ENCODE measurements around the gene STH.

The STH gene

DNA sequence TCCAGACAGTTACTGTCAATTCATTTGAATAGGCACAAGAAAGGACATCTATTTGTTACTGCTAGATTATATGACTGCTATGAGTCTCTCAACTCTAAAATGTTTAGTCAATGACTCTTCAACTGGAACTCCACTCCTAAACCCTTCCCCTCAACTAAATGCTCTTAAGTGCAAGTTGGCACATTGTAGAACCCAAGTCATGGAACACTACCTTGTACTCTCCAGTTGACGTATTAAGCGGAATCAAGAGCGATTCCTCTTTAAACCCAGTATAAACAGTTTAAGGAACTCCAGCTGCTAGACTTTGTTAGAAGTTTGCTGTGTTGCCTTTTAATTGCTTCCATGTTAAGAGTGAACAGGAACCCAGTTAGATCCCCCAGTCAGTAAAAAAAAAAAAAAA lies 44.6 kb downstream of the STH start:
- TF ChIP-seq, protein P1, sequence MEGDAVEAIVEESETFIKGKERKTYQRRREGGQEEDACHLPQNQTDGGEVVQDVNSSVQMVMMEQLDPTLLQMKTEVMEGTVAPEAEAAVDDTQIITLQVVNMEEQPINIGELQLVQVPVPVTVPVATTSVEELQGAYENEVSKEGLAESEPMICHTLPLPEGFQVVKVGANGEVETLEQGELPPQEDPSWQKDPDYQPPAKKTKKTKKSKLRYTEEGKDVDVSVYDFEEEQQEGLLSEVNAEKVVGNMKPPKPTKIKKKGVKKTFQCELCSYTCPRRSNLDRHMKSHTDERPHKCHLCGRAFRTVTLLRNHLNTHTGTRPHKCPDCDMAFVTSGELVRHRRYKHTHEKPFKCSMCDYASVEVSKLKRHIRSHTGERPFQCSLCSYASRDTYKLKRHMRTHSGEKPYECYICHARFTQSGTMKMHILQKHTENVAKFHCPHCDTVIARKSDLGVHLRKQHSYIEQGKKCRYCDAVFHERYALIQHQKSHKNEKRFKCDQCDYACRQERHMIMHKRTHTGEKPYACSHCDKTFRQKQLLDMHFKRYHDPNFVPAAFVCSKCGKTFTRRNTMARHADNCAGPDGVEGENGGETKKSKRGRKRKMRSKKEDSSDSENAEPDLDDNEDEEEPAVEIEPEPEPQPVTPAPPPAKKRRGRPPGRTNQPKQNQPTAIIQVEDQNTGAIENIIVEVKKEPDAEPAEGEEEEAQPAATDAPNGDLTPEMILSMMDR (IDR thresholded peaks at IDR 0.05; ENCODE audit: extremely low read depth, missing control alignments), result no peak
- DNase-seq (ENCODE audit: low spot score), result no peak

- DNase-seq (ENCODE audit: low spot score), result no peak
- TF ChIP-seq, protein P1 (IDR thresholded peaks at IDR 0.05; ENCODE audit: extremely low read depth, missing control alignments), result peak; percentile 33
These were observed 45.4 kb downstream of the STH start for GRCh38 chr17:46044286-46044928.

DNA sequence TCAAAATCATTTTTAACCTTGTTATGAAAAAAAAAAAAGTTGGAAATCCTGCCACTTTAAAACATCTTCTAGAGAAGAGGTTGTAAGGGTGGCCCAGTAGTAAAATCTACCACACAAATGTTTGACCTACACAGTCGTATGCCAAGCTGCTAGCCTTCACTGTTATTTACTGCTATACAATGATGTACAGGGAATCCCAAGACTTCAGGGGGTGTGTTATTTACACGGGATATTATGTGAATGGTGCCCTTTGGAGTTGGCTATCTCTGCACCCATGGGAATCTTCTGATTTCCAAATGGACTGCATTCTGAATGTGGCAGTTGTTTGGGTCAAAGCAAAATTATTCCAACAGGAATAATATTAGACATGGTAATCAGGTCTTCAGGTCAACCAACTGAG lies 45.9 kb downstream of the STH start:
- TF ChIP-seq, protein P1 (IDR thresholded peaks at IDR 0.05; ENCODE audit: extremely low read depth, missing control alignments), result no peak

GRCh38 chr17:46045639-46046038 lies 46.6 kb downstream of the STH start:
- DNase-seq (ENCODE audit: low spot score), result no peak
- TF ChIP-seq, protein P1 (IDR thresholded peaks at IDR 0.05; ENCODE audit: extremely low read depth, missing control alignments), result no peak

More for the DNA sequence above, 45.9 kb downstream of the STH start:
- DNase-seq (ENCODE audit: low spot score), result no peak

GRCh38 chr17:46046957-46047356 lies 47.9 kb downstream of the STH start:
- TF ChIP-seq, protein P1 (IDR thresholded peaks at IDR 0.05; ENCODE audit: extremely low read depth, missing control alignments), result no peak
- DNase-seq (ENCODE audit: low spot score), result no peak

DNA sequence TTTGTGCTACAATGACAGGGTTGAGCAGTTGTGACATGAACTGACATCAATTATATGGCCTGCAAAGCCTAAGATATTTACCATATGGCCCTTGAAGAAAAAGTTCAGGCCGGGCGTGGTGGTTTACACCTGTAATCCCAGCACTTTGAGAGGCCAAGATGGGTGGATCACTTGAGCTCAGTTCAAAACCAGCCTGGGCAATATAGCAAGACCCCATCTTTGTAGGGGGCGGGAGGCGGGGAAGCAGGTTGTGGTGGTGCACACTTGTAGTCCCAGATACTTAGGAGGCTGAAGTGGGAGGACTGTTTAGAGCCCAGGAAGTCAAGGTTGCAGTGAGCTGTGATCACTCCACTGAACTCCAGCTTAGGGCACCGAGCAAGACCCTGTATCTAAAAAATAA lies 48.3 kb downstream of the STH start:
- TF ChIP-seq, protein P1 (IDR thresholded peaks at IDR 0.05; ENCODE audit: extremely low read depth, missing control alignments), result no peak
- DNase-seq (ENCODE audit: low spot score), result no peak

DNA sequence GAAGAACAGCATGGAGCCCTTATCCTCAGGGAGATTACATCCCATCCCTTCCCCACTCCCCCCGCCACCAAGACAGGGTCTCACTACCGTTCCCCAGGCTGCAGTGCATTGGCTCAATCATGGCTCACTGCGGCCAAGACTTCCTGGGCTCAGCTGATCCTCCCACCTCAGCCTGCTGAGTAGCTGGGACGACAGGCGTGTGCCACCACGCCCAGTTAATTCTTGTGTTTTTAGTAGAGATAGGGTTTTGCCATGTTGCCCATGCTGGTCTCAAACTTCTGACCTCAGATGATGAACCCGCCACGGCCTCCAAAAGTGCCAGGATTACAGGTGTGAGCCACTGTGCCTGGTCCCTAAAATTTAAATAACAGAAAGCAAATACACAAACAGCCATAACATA lies 48.8 kb downstream of the STH start:
- TF ChIP-seq, protein P1 (IDR thresholded peaks at IDR 0.05; ENCODE audit: extremely low read depth, missing control alignments), result no peak
- no peak for DNase-seq (ENCODE audit: low spot score)
